HG02938 (cell line): ENCODE measurements around the gene GLRA3.
"Not testable (repeated sequence)": the region's sequence is repeated elsewhere in the genome, so short reads cannot be mapped to it uniquely, and the experiment has no call there.

Experiments
- ATAC-seq: cut with Tn5 transposase; IDR thresholded peaks from one replicate; pipeline ENCODE4 v1.9.1; 2021; ENCODE audit warnings: mild to moderate bottlenecking, moderate library complexity; ENCODE audit not compliant: unreplicated experiment

The GLRA3 gene

GRCh38 chr4:174813292-174813691 lies 15.8 kb downstream of the GLRA3 start:
- no peak for ATAC-seq

- no peak for ATAC-seq
Measured at GRCh38 chr4:174810834-174811233, 18.2 kb downstream of the GLRA3 start.

GRCh38 chr4:174808836-174809235 lies 20.2 kb downstream of the GLRA3 start:
- no peak for ATAC-seq

- ATAC-seq, result no peak
Measured at GRCh38 chr4:174808119-174808518, 20.9 kb downstream of the GLRA3 start.

- no peak for ATAC-seq
Measured at GRCh38 chr4:174805746-174806145, 23.3 kb downstream of the GLRA3 start.

- ATAC-seq, result no peak
Measured at GRCh38 chr4:174794543-174795094, 34.4 kb downstream of the GLRA3 start.

- no peak for ATAC-seq
Measured at GRCh38 chr4:174789657-174790056, 39.4 kb downstream of the GLRA3 start.

GRCh38 chr4:174778274-174778986 lies 50.6 kb downstream of the GLRA3 start:
- ATAC-seq, result not testable (repeated sequence)

- no peak for ATAC-seq
Measured at GRCh38 chr4:174775366-174775765, 53.7 kb downstream of the GLRA3 start.

- ATAC-seq, result peak; percentile 56
Measured at GRCh38 chr4:174764105-174764729, 64.8 kb downstream of the GLRA3 start.

- ATAC-seq, result peak; percentile 91
Measured at GRCh38 chr4:174763454-174764104, 65.5 kb downstream of the GLRA3 start.

GRCh38 chr4:174761451-174761850 lies 67.6 kb downstream of the GLRA3 start:
- no peak for ATAC-seq

GRCh38 chr4:174757736-174758135 lies 71.3 kb downstream of the GLRA3 start:
- ATAC-seq, result no peak

GRCh38 chr4:174753021-174753420 lies 76.0 kb downstream of the GLRA3 start:
- ATAC-seq, result no peak

GRCh38 chr4:174752026-174752425 lies 77.0 kb downstream of the GLRA3 start:
- ATAC-seq, result no peak

GRCh38 chr4:174749091-174749490 lies 80.0 kb downstream of the GLRA3 start:
- ATAC-seq, result no peak

GRCh38 chr4:174746710-174747109 lies 82.3 kb downstream of the GLRA3 start:
- no peak for ATAC-seq

- ATAC-seq, result no peak
Measured at GRCh38 chr4:174742561-174742960, 86.5 kb downstream of the GLRA3 start.

- ATAC-seq, result no peak
Measured at GRCh38 chr4:174739576-174739975, 89.5 kb downstream of the GLRA3 start.

- no peak for ATAC-seq
Measured at GRCh38 chr4:174734181-174734580, 94.9 kb downstream of the GLRA3 start.

GRCh38 chr4:174717828-174718227 lies 111.2 kb downstream of the GLRA3 start:
- no peak for ATAC-seq
